NCI-H1930 (cell line): ENCODE measurements around the gene ADAMTSL2.

Source experiments
- DNase-seq, 2 experiments: peaks; one replicate each; lab custom pipeline; 2025; lab: John Stamatoyannopoulos, UW

Gene ADAMTSL2

DNA sequence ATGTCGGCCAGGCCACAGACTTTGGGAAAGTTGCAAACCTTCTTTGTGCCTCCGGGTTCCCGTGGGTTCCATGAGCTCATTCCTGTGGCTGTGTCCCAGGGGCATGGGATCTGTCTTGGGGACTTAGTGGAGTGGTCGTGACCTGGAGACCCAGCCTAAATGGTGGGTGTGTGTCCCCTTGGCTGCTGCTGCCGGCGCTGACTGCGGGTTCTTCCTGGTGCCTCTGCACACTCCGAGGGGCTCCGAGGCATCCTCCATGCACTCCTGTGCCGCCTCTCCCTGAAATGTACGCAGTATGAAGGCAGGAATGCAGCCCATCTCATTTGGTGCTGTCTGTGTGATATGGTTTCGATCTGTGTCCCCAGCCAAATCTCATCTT lies 34.6 kb upstream of the ADAMTSL2 start:
- no peak for DNase-seq

DNA sequence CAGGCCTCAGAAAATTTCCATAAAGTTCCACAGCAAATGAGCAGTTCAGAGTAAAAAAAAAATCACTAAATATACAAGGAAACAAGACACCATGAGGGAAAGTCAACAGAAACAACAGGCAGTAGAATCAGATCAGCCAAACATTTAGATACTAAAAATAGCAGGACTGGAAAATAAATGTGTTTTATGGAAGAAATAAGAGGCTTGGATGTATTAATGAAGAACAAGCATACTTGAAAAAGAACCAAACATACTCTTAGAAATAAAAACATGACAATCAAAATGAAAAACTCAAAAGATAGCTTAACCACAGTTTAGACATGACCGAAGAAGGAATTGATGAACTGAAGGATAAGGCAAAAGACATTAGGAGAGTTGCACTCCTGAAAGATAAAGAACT lies 32.4 kb upstream of the ADAMTSL2 start:
- DNase-seq: no peak

GRCh38 chr9:133505186-133505830 lies 29.2 kb upstream of the ADAMTSL2 start:
- DNase-seq: no peak

DNA sequence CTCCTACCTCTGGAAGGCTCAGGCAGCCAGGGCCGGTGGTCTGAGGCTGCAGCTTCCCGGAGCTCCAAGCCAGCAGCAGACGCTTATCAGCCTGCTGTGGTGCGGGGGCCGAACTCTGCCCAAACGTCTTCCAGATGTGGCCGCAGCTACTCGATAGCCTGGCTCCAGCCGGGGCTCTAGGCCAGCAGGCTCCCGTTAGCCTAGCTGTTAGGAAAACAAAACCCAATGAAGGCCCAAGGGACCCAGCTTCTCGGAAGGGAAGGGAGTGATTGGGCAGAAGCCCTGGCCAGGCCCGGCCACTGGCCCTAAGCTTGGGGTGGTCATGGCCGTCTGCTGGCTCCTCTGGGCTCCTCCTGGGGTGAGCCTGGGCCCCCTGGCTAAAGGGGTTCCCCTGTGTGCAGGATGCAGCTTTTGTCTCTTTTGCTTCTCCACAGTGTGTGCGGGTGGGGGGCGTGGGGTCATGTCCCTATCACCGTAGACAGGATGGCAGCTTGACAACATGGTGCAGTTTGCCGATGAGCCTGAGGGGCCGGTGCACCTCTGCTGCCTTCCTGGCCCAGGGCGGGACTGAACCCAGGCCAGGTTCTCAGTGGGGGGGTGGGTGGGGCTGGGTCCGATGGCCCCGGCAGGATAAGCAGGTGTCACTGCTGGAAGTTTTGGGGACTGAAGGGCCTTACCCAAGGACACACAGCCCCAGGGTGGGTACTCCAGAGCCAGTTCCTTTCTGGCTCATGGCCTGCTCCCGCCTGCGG lies 28.4 kb upstream of the ADAMTSL2 start:
- no peak for DNase-seq

- no peak for DNase-seq
Observed at GRCh38 chr9:133506653-133507038, 27.9 kb upstream of the ADAMTSL2 start.

GRCh38 chr9:133507246-133507965 lies 27.1 kb upstream of the ADAMTSL2 start:
- no peak for DNase-seq

DNA sequence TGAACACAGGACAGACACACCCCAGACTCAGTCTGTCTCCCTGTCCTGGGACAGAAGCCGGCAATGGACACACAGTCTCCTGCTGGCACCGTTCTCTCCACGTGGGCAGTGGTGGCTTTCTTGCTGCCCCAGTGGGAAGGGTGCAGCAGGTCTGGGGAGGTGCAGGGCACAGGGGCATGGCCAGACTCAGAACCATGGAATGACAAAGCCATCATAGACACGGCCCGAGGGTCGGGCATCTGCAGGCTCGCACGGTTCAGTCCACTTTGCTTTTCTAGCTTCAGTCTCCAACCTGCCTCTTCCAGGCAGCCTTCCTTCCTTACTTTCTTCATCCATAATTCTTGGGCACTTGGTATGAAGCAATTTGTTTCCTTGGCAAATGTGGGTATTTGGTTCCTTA lies 26.5 kb upstream of the ADAMTSL2 start:
- no peak for DNase-seq

GRCh38 chr9:133509179-133510083 lies 25.1 kb upstream of the ADAMTSL2 start:
- no peak for DNase-seq

DNA sequence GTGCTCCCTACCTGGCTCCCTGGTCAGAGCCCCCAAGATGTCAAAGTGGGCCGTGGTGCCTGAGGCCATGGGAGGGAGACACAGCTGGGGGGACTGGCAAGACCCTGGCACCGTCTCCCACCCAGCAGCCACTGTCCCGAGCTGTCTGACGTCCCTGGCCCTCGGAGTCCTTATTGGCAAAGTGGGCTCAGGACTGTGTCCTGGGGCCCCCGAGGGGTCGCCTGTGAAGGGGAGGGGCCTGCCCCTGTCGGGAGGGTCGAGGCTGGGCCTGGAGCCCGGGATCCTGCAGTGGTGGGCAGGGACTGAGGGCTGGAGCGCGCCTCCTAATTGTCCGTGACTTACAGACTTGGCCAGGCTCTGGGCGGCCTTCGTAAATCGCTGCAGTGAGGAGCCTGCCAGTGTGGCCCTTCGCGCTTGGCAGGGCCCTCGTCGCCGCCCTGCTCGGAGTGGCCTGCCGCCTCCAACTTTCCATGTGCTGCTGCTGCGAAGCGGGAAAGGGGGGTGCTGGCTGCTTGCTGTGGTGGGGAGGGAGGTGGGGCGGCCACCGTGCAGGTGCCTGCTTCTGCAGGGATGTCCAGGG lies 23.5 kb upstream of the ADAMTSL2 start:
- no peak for DNase-seq

DNA sequence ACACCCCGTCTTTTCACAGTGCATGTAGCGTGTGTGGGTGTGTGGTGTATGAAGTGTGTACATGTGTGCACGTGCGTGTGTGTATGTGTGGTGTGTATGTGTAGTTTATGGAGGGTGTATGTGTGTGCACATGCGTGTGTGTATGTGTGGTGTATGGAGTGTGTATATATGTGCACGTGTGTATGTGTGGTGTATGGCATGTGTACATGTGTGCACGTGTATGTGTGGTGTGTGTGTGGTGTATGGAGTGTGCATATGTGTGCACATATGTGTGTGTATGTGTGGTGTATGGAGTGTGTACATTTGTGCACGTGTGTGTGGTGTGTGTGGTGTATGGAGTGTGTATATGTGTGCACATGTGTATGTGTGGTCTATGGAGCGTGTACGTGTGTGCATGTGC lies 22.9 kb upstream of the ADAMTSL2 start:
- no peak for DNase-seq

GRCh38 chr9:133512253-133513213 lies 22.0 kb upstream of the ADAMTSL2 start:
- no peak for DNase-seq

DNA sequence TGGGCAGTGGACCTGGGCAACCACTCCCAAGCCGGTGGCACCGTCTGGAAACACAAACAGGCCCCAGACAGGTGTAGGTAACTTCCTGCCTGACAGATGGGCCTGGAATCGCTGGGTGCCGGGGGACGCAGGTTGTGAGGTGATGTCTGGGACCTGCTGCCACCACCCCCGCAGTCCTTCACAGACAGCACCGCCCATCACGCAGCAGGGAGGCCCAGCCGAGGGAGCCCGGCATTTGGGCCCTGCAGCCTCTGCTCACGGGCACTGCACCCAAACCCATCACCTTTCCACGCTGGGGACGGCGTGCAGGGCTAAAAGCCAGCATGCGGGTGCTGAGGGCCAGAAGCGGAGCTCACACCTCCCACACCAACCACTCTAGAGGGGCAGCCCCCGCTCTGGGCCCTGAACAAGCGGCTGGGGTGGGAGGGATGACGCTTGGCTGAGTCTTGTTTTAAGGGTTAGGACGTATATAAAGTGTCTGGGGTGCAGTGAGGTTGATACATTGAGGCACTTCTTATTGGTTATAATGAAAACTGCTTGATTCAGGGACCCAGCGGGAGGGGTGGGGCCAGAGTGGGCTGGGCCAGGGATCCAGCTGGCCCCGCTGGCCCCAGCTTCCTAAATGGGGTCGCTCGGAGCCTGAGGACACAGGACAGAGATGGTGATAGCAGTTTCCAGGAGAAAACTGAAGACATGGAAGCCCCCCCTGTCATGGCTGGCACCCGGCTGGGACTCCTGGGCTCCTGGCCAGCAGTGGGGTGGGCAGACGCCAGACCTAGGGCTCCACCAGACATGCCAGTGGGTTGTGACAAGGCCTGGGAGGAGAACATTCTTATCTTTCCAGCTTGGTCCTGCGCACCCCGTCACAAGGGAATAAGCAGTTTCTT lies 21.0 kb upstream of the ADAMTSL2 start:
- DNase-seq: no peak

DNA sequence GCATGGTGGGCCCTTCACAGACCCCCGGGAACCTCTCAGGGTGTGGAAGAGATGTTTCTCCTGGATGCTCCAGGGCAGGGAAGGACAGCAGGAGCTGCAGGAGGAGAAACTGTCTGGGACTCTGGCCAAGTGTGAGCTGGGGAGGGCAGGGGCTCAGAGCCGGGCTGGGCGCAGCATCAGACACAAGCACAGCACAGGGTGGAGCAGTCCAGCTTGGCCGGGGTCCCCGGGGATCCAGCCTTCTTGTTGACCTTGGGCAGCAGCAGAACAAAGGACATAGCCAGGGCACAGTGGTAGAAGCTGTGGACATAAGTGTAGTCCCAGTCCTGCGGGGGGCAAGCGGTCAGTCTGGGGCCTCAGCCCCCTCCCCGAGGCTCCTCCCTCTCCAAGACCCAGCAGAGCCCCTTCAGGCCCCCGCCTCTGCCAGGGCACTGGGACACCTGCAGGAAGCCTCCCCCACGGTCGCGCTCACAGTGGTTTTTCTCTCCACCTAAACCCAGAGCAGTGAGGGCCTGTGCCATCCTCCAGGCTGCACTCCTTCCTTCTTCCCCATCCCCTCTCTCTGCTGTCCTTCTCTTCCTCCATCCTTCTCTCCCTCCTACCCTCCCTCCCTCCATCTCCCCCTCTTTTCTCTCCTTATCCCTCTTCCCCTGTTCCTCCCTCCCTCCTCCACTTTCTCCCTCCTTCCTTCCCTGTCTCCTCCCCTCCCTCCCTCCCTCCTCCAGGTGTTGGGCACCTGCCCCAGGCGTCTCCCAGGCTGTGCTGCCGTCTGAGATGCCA lies 19.9 kb upstream of the ADAMTSL2 start:
- no peak for DNase-seq

DNA sequence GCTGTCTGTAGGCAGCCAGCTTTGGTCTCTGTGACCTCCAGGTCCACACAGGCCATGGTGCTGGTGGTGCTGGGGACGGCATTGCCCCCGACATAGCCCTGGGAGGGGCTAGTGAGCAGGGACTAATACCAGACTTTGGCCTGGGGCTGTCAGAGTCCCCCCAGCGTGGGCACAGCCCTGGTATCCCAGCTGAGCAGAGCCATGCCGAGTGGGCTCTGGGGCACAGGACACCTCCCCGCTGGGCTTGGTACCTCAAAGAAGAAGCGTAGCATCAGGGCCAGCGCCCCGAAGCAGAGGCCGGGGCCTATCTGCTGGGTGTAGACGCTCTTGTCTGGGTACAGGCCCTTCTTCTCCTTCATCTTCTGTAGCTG lies 19.3 kb upstream of the ADAMTSL2 start:
- DNase-seq: no peak

DNA sequence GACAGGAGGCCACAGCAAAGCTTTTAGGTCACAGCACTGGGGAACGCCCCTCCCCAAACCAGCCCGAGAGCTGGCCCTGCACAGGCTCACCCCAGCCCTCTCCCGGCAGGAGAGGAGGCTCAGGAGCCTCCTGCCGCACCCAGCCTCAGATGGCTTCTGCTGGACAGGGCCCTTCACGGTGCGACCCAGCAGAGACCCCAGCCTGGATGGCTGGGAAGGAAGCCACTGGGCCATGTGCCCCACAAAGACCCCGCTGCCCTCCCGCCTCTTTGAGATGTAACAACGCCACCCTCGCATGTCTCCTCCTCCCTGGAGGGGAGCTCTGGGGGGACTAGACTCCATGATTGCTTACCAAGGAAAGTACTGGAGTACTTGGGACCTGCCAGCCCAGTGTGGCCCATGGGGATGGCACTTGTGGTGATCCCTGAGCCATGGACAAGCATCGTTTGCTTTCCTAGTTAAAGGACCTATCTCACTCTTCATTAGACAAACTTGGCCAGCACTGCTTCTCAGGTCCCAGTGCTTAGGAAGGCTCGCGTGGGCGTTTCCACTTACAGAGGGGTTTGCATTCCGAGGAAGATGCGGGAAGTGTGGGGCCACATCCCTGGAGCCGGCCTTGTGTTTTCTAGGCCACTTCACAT lies 18.8 kb upstream of the ADAMTSL2 start:
- no peak for DNase-seq

DNA sequence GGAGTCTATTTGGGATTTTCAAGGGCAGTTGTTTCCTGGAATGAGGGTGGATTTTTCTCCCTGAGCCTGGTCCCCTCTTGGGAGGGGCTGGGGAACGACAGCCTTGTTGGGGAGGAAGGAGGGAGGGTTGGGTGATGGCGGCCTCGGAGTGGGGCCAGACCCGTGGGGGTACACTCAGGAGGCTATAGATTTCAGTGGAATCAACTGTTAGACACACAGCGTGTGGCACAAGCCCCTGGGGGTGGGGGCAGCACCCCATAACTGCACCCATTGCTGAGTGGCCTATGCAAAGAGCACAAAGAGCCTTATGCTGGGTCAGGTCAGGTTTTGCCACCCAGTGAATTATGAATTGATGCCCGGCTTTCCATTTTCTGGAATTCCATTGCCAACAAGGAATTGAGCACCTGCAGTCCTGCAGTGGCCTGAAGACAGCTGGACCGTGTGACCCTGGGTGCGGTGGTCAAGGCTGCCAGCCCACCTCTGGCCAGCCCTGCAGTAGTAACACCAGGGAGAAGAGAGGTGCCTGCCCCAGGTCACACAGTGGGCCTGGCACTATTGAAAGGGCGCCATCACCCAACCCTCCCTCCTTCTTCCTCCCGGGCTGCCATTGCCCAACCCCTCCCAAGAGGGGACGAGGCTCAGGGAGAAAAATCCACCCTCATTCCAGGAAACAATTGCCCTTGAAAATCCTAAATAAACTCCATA lies 18.1 kb upstream of the ADAMTSL2 start:
- no peak for DNase-seq

DNA sequence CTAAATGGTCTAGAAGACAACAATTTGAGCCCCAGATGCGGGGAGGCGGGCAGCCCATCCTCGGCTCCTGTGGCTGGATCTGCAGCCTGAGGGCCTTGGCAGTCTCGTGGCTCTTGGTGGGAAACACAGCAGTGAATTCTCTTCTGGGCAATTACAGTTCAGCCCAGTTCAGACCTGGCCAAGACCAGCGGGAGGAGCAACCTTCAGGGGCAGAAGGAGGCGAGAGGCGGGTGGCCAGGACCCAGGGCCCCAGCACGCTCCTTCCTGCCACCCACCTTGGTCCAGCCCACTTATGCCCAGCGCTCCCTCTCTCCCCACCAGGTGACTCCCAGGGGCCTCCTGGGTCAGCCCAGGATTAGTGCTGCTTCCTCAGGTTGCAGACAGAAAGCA lies 17.5 kb upstream of the ADAMTSL2 start:
- DNase-seq: no peak

GRCh38 chr9:133517711-133518110 lies 16.8 kb upstream of the ADAMTSL2 start:
- DNase-seq: no peak
